Panc1 (cell line): ENCODE results near the gene RIPOR3.

Experiments
- CTCF ChIP-seq: fragments of 450-650 bp; IDR thresholded peaks from 2 replicates; pipeline ENCODE4 v1.5.1; 2017; ENCODE audit warnings: mild to moderate bottlenecking
- REST ChIP-seq, 2 experiments: IDR thresholded peaks; 2 replicates each; pipeline ENCODE4 v1.6.1; 2011 to 2012; ENCODE audit warnings: low read depth in 2 of 2, control low read depth in 1 of 2, low read length in 1 of 2, mild to moderate bottlenecking in 1 of 2, moderate library complexity in 1 of 2; ENCODE audit not compliant: insufficient read depth in 1 of 2

- no peak for TF ChIP-seq CTCF
- no peak for TF ChIP-seq REST (IDR thresholded peaks at IDR 0.05; ENCODE audit: insufficient read depth in 1 of 2, low read depth in 2 of 2, low read length in 1 of 2)
Measured at GRCh38 chr20:50679753-50680104, 11.6 kb downstream of the RIPOR3 start.
